K562 (cell line): ENCODE data around the gene PLCL1. TPM values are rescaled to one million over a fixed set of nuclear protein-coding genes. Genes with fewer than 3 reads are reported as not detected.

Experiments
- AFF4 ChIP-seq: sonication (generic); formaldehyde crosslinking; IDR thresholded peaks from 2 replicates; pipeline ENCODE4 v1.8.0; 2023; ENCODE audit warnings: mild to moderate bottlenecking, missing genetic modification reagents
- CAMTA2 ChIP-seq: fragments of 250-450 bp; sonication (Bioruptor Pico); conservative IDR thresholded peaks from 2 replicates; pipeline ENCODE4 v1.5.1; 2022
- CBFA2T3 ChIP-seq: fragments of 450-650 bp; IDR thresholded peaks from 2 replicates; pipeline ENCODE4 v1.6.1; 2017
- CREB1 ChIP-seq, 2 experiments: sonication (generic) in 1 of 2; formaldehyde crosslinking in 1 of 2; IDR thresholded peaks; 2 replicates each; pipeline versions ENCODE4 v1.6.1 to v1.8.0; 2012 to 2022; ENCODE audit warnings: inconsistent platforms in 1 of 2, mild to moderate bottlenecking in 1 of 2, missing genetic modification reagents in 1 of 2, moderate library complexity in 1 of 2
- EP300 ChIP-seq: IDR thresholded peaks from 2 replicates; pipeline ENCODE4 v1.6.1; 2012; ENCODE audit warnings: low read length, improper control_type of control experiment
- ETS2 ChIP-seq: IDR thresholded peaks from 2 replicates; pipeline ENCODE4 v1.6.1; 2016; ENCODE audit warnings: borderline replicate concordance, missing genetic modification characterization, mild to moderate bottlenecking, moderate library complexity, missing compliant biosample characterization; ENCODE audit not compliant: poor library complexity, severe bottlenecking
- FOSL1 ChIP-seq: fragments of 200-800 bp; sonication (Bioruptor generic); conservative IDR thresholded peaks from 2 replicates; pipeline ENCODE4 v1.6.1; 2016; ENCODE audit warnings: missing genetic modification characterization, missing compliant biosample characterization
- HCFC1 ChIP-seq: IDR thresholded peaks from 2 replicates; pipeline ENCODE4 v1.6.1; 2012; ENCODE audit warnings: low read depth, low read length, improper control_type of control experiment
- HDAC1 ChIP-seq, 2 experiments: fragments of 450-650 bp; IDR thresholded peaks; 2 replicates each; pipeline ENCODE4 v1.6.1; 2016 to 2017; ENCODE audit warnings: inconsistent platforms in 1 of 2, mild to moderate bottlenecking in 1 of 2, moderate library complexity in 1 of 2
- HMG20B ChIP-seq: fragments of 250-450 bp; sonication (Bioruptor Pico); IDR thresholded peaks from 2 replicates; pipeline ENCODE4 v1.5.0; 2021; ENCODE audit warnings: mild to moderate bottlenecking
- L3MBTL2 ChIP-seq: fragments of 450-650 bp; IDR thresholded peaks from 2 replicates; pipeline ENCODE4 v1.6.1; 2016; ENCODE audit warnings: mild to moderate bottlenecking, moderate library complexity
- NEUROD1 ChIP-seq: fragments of 150-350 bp; IDR thresholded peaks from 2 replicates; pipeline ENCODE4 v1.6.1; 2014; ENCODE audit warnings: borderline replicate concordance, low read length, low read depth; ENCODE audit not compliant: partially characterized antibody
- RCOR1 ChIP-seq, 2 experiments: IDR thresholded peaks; 2 replicates each; pipeline ENCODE4 v1.6.1; 2012; ENCODE audit warnings: low read depth in 2 of 2, low read length in 2 of 2, borderline replicate concordance in 1 of 2, improper control_type of control experiment in 1 of 2
- SOX6 ChIP-seq: fragments of 450-650 bp; IDR thresholded peaks from 2 replicates; pipeline ENCODE4 v1.6.1; 2014; ENCODE audit warnings: mild to moderate bottlenecking
- TAL1 ChIP-seq: fragments of 450-650 bp; IDR thresholded peaks from 2 replicates; pipeline ENCODE4 v1.6.1; 2016; ENCODE audit warnings: mild to moderate bottlenecking
- TARDBP ChIP-seq: fragments of 450-650 bp; IDR thresholded peaks from 2 replicates; pipeline ENCODE4 v1.6.1; 2016
- TCF3 ChIP-seq: sonication (generic); formaldehyde crosslinking; IDR thresholded peaks from 2 replicates; pipeline ENCODE4 v1.4.0; 2020; ENCODE audit warnings: mild to moderate bottlenecking, missing genetic modification reagents
- TEAD1 ChIP-seq, 2 experiments: fragments of 450-650 bp in 1 of 2; sonication (generic) in 1 of 2; formaldehyde crosslinking; IDR thresholded peaks; 2 replicates each; pipeline versions ENCODE4 v1.4.0 to v1.8.0; 2020 to 2022; ENCODE audit warnings: mild to moderate bottlenecking in 2 of 2, missing genetic modification reagents in 1 of 2
- TEAD4 ChIP-seq, 2 experiments: sonication (generic) in 1 of 2; formaldehyde crosslinking in 1 of 2; IDR thresholded peaks; 2 replicates each; pipeline versions ENCODE4 v1.6.1 to v1.8.0; 2012 to 2022; ENCODE audit warnings: borderline replicate concordance in 1 of 2, inconsistent platforms in 1 of 2, low read length in 1 of 2, mild to moderate bottlenecking in 1 of 2, missing genetic modification reagents in 1 of 2
- TOE1 ChIP-seq, 2 experiments: fragments of 450-650 bp in 1 of 2; sonication (generic) in 1 of 2; formaldehyde crosslinking in 1 of 2; IDR thresholded peaks; 2 replicates each; pipeline versions ENCODE4 v1.7.1 to v1.8.0; 2016 to 2022; ENCODE audit warnings: borderline replicate concordance in 2 of 2, mild to moderate bottlenecking in 2 of 2, antibody characterized with exemption in 1 of 2, inconsistent platforms in 1 of 2, low read depth in 1 of 2, missing genetic modification reagents in 1 of 2, moderate library complexity in 1 of 2
- TSHZ1 ChIP-seq: fragments of 250-450 bp; sonication (Bioruptor Pico); IDR thresholded peaks from 2 replicates; pipeline ENCODE4 v1.4.0; 2020; ENCODE audit warnings: mild to moderate bottlenecking, moderate library complexity
- ZNF146 ChIP-seq: IDR thresholded peaks from one replicate; pipeline ENCODE4 v1.6.1; 2018; ENCODE audit warnings: missing compliant biosample characterization; ENCODE audit not compliant: unreplicated experiment
- ZNF311 ChIP-seq: fragments of 250-450 bp; sonication (Bioruptor Pico); IDR thresholded peaks from 2 replicates; pipeline ENCODE4 v1.4.0; 2020; ENCODE audit warnings: mild to moderate bottlenecking, moderate library complexity
- polyA plus RNA-seq, 8 experiments: library from polyadenylated mRNA; depleted of rRNA in 4 of 8; stranded (reverse) in 5 of 8; unstranded in 3 of 8; fragments of >200 nt; fragmentation: Nextera tagmentation in 2 of 8; fragmentation: Illumina TruSeq in 1 of 8; extraction: Ambion mirVana in 2 of 8; extraction: Trizol in 1 of 8; gene quantifications; 2 replicates each; pipeline versions ENCODE4 v1.2.1 to v1.2.3, GENCODE V29; 2011 to 2014; ENCODE audit warnings: inconsistent platforms in 1 of 8, missing spikeins in 1 of 8
- total RNA-seq, 7 experiments: library from RNA; depleted of rRNA in 6 of 7; stranded (reverse); fragments of >200 nt in 6 of 7; fragmentation: Illumina TruSeq in 2 of 7; extraction: Trizol in 2 of 7; gene quantifications; 2 replicates each; pipeline versions ENCODE4 v1.2.1 to v1.2.3, GENCODE V29; 2011 to 2021; ENCODE audit warnings: low replicate concordance in 1 of 7

PLCL1 gene
- total and polyA plus RNA-seq, 9 of the 15 experiments (the other 6 are each of a cell fraction or from before 2014, with no cell fraction given), result 2.0 to 17.7 (median 8.6) TPM

GRCh38 chr2:197852108-197852507, 47.7 kb downstream of the PLCL1 start (continued):
- TF ChIP-seq CBFA2T3, result peak; percentile 80
- TF ChIP-seq NEUROD1, result no peak
- no peak for TF ChIP-seq ETS2 (tag)
- no peak for TF ChIP-seq CAMTA2 (CRISPR knock-in tag)
- TF ChIP-seq SOX6, result peak; percentile 81
- no peak for TF ChIP-seq L3MBTL2
- 0 out of 4 replicates have a peak, but pooled peaks of 1 of the 2 experiments have one; percentile 31 for TF ChIP-seq HDAC1 (IDR thresholded peaks at IDR 0.05)
- no peak for TF ChIP-seq ZNF146 (CRISPR knock-in tag)
- peak; percentile 38; the same call in 1 of the 2 replicates for TF ChIP-seq FOSL1 (tag)
- TF ChIP-seq TAL1, result peak; percentile 67
- peak in 1 of 2 experiments; percentile 75; a peak in 2 of 4 replicates for TF ChIP-seq RCOR1 (IDR thresholded peaks at IDR 0.05; ENCODE audit: borderline replicate concordance in 1 of 2, low read depth in 2 of 2, low read length in 2 of 2)
- no peak for TF ChIP-seq HCFC1
- TF ChIP-seq TEAD4 (IDR thresholded peaks at IDR 0.05; ENCODE audit: low read length), result peak; percentile 74
- TF ChIP-seq TEAD4 (CRISPR knock-in tag; IDR thresholded peaks at IDR 0.05; ENCODE audit: borderline replicate concordance), result no peak
- TF ChIP-seq HMG20B, result no peak
- no peak for TF ChIP-seq CREB1 (IDR thresholded peaks at IDR 0.05)
- no peak for TF ChIP-seq CREB1 (CRISPR knock-in tag; IDR thresholded peaks at IDR 0.05)
- no peak for TF ChIP-seq TARDBP
- TF ChIP-seq TEAD1 (CRISPR knock-in tag; IDR thresholded peaks at IDR 0.05), result no peak
- TF ChIP-seq TSHZ1 (CRISPR knock-in tag), result no peak
- TF ChIP-seq TOE1 (IDR thresholded peaks at IDR 0.05; ENCODE audit: borderline replicate concordance), result no peak
- no peak for TF ChIP-seq TOE1 (CRISPR knock-in tag; IDR thresholded peaks at IDR 0.05; ENCODE audit: borderline replicate concordance, low read depth)
- TF ChIP-seq ZNF311 (CRISPR knock-in tag), result no peak
- TF ChIP-seq EP300, result peak; percentile 36; the same call in 1 of the 2 replicates
- no peak for TF ChIP-seq AFF4 (CRISPR knock-in tag)
- TF ChIP-seq TCF3, result peak; percentile 33; the same call in 1 of the 2 replicates
